ENCODE results near the gene ATP9A.

ATP9A gene

GRCh38 chr20:51595058-51595532 is 173.1 kb downstream of the ATP9A start:
- H4K20me1 ChIP-seq (ENCODE audit: control insufficient read depth, insufficient read depth, low read depth, low read length) = no peaks in the 10 kb centered on the region
- peaks cover 16% of the 10 kb centered on the region for H3K27me3 ChIP-seq (ENCODE audit: control insufficient read depth, low read length)
- H3K36me3 ChIP-seq (ENCODE audit: control insufficient read depth, low read length) = no peaks in the 10 kb centered on the region
- no peaks in the 10 kb centered on the region for H3F3A ChIP-seq (ENCODE audit: control insufficient read depth, insufficient read depth)
- H3K9me3 ChIP-seq (ENCODE audit: control insufficient read depth, insufficient read depth, low read length) = no peaks in the 10 kb centered on the region
- peak overlapping the region; percentile 21 for H3K4me3 ChIP-seq (ENCODE audit: low read length)
- TF ChIP-seq, protein P1, sequence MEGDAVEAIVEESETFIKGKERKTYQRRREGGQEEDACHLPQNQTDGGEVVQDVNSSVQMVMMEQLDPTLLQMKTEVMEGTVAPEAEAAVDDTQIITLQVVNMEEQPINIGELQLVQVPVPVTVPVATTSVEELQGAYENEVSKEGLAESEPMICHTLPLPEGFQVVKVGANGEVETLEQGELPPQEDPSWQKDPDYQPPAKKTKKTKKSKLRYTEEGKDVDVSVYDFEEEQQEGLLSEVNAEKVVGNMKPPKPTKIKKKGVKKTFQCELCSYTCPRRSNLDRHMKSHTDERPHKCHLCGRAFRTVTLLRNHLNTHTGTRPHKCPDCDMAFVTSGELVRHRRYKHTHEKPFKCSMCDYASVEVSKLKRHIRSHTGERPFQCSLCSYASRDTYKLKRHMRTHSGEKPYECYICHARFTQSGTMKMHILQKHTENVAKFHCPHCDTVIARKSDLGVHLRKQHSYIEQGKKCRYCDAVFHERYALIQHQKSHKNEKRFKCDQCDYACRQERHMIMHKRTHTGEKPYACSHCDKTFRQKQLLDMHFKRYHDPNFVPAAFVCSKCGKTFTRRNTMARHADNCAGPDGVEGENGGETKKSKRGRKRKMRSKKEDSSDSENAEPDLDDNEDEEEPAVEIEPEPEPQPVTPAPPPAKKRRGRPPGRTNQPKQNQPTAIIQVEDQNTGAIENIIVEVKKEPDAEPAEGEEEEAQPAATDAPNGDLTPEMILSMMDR (IDR thresholded peaks at IDR 0.05; ENCODE audit: low read depth, low read length, poor library complexity, severe bottlenecking) = peak; percentile 84
- no peak for TF ChIP-seq EZH2phosphoT487 (IDR thresholded peaks at IDR 0.05; ENCODE audit: borderline replicate concordance, low read length)
- no peaks in the 10 kb centered on the region for H3K9me2 ChIP-seq (replicated peaks; ENCODE audit: control insufficient read depth, low read length)
- peak overlapping the region; percentile 53 for H3K4me2 ChIP-seq (ENCODE audit: low read length)
- peak overlapping the region; percentile 30 for H3K27ac ChIP-seq (ENCODE audit: low read depth, low read length)
- peaks cover 47% of the 10 kb centered on the region for H3K4me1 ChIP-seq (ENCODE audit: control insufficient read depth, low read length)
- H3K79me2 ChIP-seq (ENCODE audit: control insufficient read depth, low read length) = no peaks in the 10 kb centered on the region

- Histone ChIP-seq H4K20me1 (ENCODE audit: control insufficient read depth, insufficient read depth, low read depth, low read length) (no peaks in the 10 kb centered on the region), H3K27me3 (ENCODE audit: control insufficient read depth, low read length) (peaks cover 9% of the 10 kb centered on the region), H3F3A (ENCODE audit: control insufficient read depth, insufficient read depth) (no peaks in the 10 kb centered on the region), H3K79me2 (ENCODE audit: control insufficient read depth, low read length) (no peaks in the 10 kb centered on the region), H3K4me3 (ENCODE audit: low read length) (peak overlapping the region; percentile 19), H3K4me2 (ENCODE audit: low read length) (peak overlapping the region; percentile 53), H3K9me2 (replicated peaks; ENCODE audit: control insufficient read depth, low read length) (no peaks in the 10 kb centered on the region), H3K27ac (ENCODE audit: low read depth, low read length) (peak overlapping the region; percentile 30), H3K36me3 (ENCODE audit: control insufficient read depth, low read length) (no peaks in the 10 kb centered on the region), H3K9me3 (ENCODE audit: control insufficient read depth, insufficient read depth, low read length) (no peaks in the 10 kb centered on the region), H3K4me1 (ENCODE audit: control insufficient read depth, low read length) (peaks cover 47% of the 10 kb centered on the region)
- TF ChIP-seq, protein P1 (IDR thresholded peaks at IDR 0.05; ENCODE audit: low read depth, low read length, poor library complexity, severe bottlenecking) = no peak
- no peak for TF ChIP-seq EZH2phosphoT487 (IDR thresholded peaks at IDR 0.05; ENCODE audit: borderline replicate concordance, low read length)
Observed at GRCh38 chr20:51594236-51595057, 173.7 kb downstream of the ATP9A start.

DNA sequence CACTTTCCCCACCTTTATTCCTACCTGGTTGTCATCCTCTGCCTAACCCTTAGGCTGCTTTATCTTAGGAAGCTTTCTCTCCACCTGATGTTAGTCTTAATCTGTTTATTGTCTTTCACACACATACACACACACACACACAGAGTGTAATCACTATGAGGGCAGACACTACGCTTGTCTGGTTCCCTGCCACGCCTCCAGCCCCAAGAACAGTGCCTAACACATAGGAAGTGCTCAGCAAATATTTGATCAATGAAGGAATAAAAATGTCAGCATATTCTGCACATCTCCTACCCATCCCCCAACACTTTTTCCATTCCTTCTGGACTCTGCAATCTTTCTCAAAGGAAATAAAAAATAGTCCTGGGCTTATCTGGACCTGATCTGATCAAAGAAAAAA is 174.6 kb downstream of the ATP9A start:
- peaks cover under 1% of the 10 kb centered on the region; the same call in 1 of the 2 replicates for H3K27me3 ChIP-seq (ENCODE audit: control insufficient read depth, low read length)
- H3K4me1 ChIP-seq (ENCODE audit: control insufficient read depth, low read length) = peaks cover 51% of the 10 kb centered on the region
- H4K20me1 ChIP-seq (ENCODE audit: control insufficient read depth, insufficient read depth, low read depth, low read length) = no peaks in the 10 kb centered on the region
- no peaks in the 10 kb centered on the region for H3K79me2 ChIP-seq (ENCODE audit: control insufficient read depth, low read length)
- no peaks in the 10 kb centered on the region for H3K9me3 ChIP-seq (ENCODE audit: control insufficient read depth, insufficient read depth, low read length)
- H3K27ac ChIP-seq (ENCODE audit: low read depth, low read length) = no peak overlapping the region
- H3K36me3 ChIP-seq (ENCODE audit: control insufficient read depth, low read length) = no peaks in the 10 kb centered on the region
- no peak overlapping the region for H3K4me2 ChIP-seq (ENCODE audit: low read length)
- no peak overlapping the region for H3K4me3 ChIP-seq (ENCODE audit: low read length)
- no peaks in the 10 kb centered on the region for H3K9me2 ChIP-seq (replicated peaks; ENCODE audit: control insufficient read depth, low read length)
- no peaks in the 10 kb centered on the region for H3F3A ChIP-seq (ENCODE audit: control insufficient read depth, insufficient read depth)
- TF ChIP-seq, protein P1 (IDR thresholded peaks at IDR 0.05; ENCODE audit: low read depth, low read length, poor library complexity, severe bottlenecking) = no peak
- TF ChIP-seq EZH2phosphoT487 (IDR thresholded peaks at IDR 0.05; ENCODE audit: borderline replicate concordance, low read length) = no peak

Data from DOHH2 (cell line).